Loucy (cell line): Measurements from ENCODE around the gene MAPRE3.

ENCODE experiments used
- H2AFZ ChIP-seq: fragments of 200-600 bp; sonication (generic); 2 replicates; pipeline ENCODE4 v1.6.0; 2016; ENCODE audit warnings: antibody characterized with exemption, mild to moderate bottlenecking, low read length, moderate library complexity
- H3F3A ChIP-seq: fragments of 200-600 bp; 2 replicates; pipeline ENCODE4 v1.6.0; 2016; ENCODE audit warnings: antibody characterized with exemption, low read depth, mild to moderate bottlenecking
- H3K27me3 ChIP-seq: fragments of 200-600 bp; sonication (generic); 2 replicates; pipeline ENCODE4 v1.6.1; 2014; ENCODE audit warnings: low read length, mild to moderate bottlenecking; ENCODE audit not compliant: insufficient read depth, poor library complexity, severe bottlenecking
- H3K36me3 ChIP-seq: fragments of 200-600 bp; sonication (generic); 2 replicates; pipeline ENCODE4 v1.6.1; 2016; ENCODE audit warnings: low read length; ENCODE audit not compliant: insufficient read depth
- H3K4me1 ChIP-seq: fragments of 200-600 bp; sonication (generic); 2 replicates; pipeline ENCODE4 v1.5.1; 2014; ENCODE audit warnings: low read length, mild to moderate bottlenecking; ENCODE audit not compliant: insufficient read depth, poor library complexity, severe bottlenecking
- H3K4me2 ChIP-seq: fragments of 200-600 bp; sonication (generic); 2 replicates; pipeline ENCODE4 v1.6.0; 2014; ENCODE audit warnings: antibody characterized with exemption, low read length, low read depth, mild to moderate bottlenecking; ENCODE audit not compliant: poor library complexity, severe bottlenecking
- H3K4me3 ChIP-seq: fragments of 200-600 bp; sonication (generic); 2 replicates; pipeline ENCODE4 v1.5.1; 2014; ENCODE audit warnings: low read length, mild to moderate bottlenecking, mixed read lengths; ENCODE audit not compliant: poor library complexity, severe bottlenecking
- H3K79me2 ChIP-seq: fragments of 200-600 bp; sonication (generic); 2 replicates; pipeline ENCODE4 v1.6.1; 2014; ENCODE audit warnings: low read length; ENCODE audit not compliant: insufficient read depth
- H3K9ac ChIP-seq: fragments of 200-600 bp; sonication (generic); 2 replicates; pipeline ENCODE4 v1.6.0; 2014; ENCODE audit warnings: mild to moderate bottlenecking, low read depth, low read length, moderate library complexity; ENCODE audit not compliant: poor library complexity, severe bottlenecking
- H3K9me2 ChIP-seq: fragments of 200-600 bp; sonication (generic); replicated peaks from 2 replicates; pipeline ENCODE4 v1.6.1; 2016; ENCODE audit warnings: low read depth, low read length, mixed read lengths
- H3K9me3 ChIP-seq: fragments of 200-600 bp; sonication (generic); 2 replicates; pipeline ENCODE4 v1.6.1; 2014; ENCODE audit warnings: mild to moderate bottlenecking, antibody characterized with exemption, low read length, low read depth; ENCODE audit not compliant: insufficient read depth
- H4K20me1 ChIP-seq: fragments of 200-600 bp; sonication (generic); 2 replicates; pipeline ENCODE4 v1.6.0; 2014; ENCODE audit warnings: antibody characterized with exemption, low read length, mild to moderate bottlenecking; ENCODE audit not compliant: insufficient read depth, poor library complexity, severe bottlenecking
- CTCF ChIP-seq: fragments of 200-600 bp; sonication (generic); conservative IDR thresholded peaks from 2 replicates; pipeline ENCODE4 v1.5.1; 2014; ENCODE audit warnings: mild to moderate bottlenecking, antibody characterized with exemption, low read length
- EZH2phosphoT487 ChIP-seq: fragments of 200-600 bp; IDR thresholded peaks from 2 replicates; pipeline ENCODE4 v1.6.1; 2018; ENCODE audit warnings: antibody characterized with exemption, mild to moderate bottlenecking, moderate library complexity, borderline replicate concordance

The MAPRE3 gene

GRCh38 chr2:26934985-26935384 lies 35.5 kb upstream of the MAPRE3 start:
- no peak overlapping the region for H2AFZ ChIP-seq
- no peak overlapping the region for H3K4me2 ChIP-seq
- no peaks in the 10 kb centered on the region for H3K9me2 ChIP-seq
- no peaks in the 10 kb centered on the region for H3K27me3 ChIP-seq
- no peaks in the 10 kb centered on the region for H3K9me3 ChIP-seq
- TF ChIP-seq EZH2phosphoT487 (no peak), CTCF (no peak)
- H3K36me3 ChIP-seq: no peaks in the 10 kb centered on the region
- H4K20me1 ChIP-seq: no peaks in the 10 kb centered on the region
- no peaks in the 10 kb centered on the region for H3K79me2 ChIP-seq
- no peaks in the 10 kb centered on the region for H3K4me1 ChIP-seq
- H3K4me3 ChIP-seq: no peak overlapping the region
- H3K9ac ChIP-seq: no peak overlapping the region
- no peaks in the 10 kb centered on the region for H3F3A ChIP-seq

- no peaks in the 10 kb centered on the region for H3K36me3 ChIP-seq
- no peaks in the 10 kb centered on the region for H3K4me1 ChIP-seq
- no peaks in the 10 kb centered on the region for H3K9me2 ChIP-seq
- H2AFZ ChIP-seq: no peak overlapping the region
- no peaks in the 10 kb centered on the region for H4K20me1 ChIP-seq
- H3K27me3 ChIP-seq: no peaks in the 10 kb centered on the region
- H3K79me2 ChIP-seq: no peaks in the 10 kb centered on the region
- no peak for TF ChIP-seq EZH2phosphoT487
- no peak for TF ChIP-seq CTCF
- H3K4me3 ChIP-seq: no peak overlapping the region
- H3K9me3 ChIP-seq: no peaks in the 10 kb centered on the region
- no peaks in the 10 kb centered on the region for H3F3A ChIP-seq
- H3K4me2 ChIP-seq: no peak overlapping the region
- no peak overlapping the region for H3K9ac ChIP-seq
Observed at GRCh38 chr2:26936855-26937254, 33.6 kb upstream of the MAPRE3 start.

GRCh38 chr2:26938399-26939118 lies 31.9 kb upstream of the MAPRE3 start:
- no peak overlapping the region for H3K4me3 ChIP-seq
- no peaks in the 10 kb centered on the region for H3K9me2 ChIP-seq
- no peaks in the 10 kb centered on the region for H3K79me2 ChIP-seq
- H3K9me3 ChIP-seq: no peaks in the 10 kb centered on the region
- H3K4me2 ChIP-seq: no peak overlapping the region
- no peaks in the 10 kb centered on the region for H3K27me3 ChIP-seq
- H3K36me3 ChIP-seq: no peaks in the 10 kb centered on the region
- no peaks in the 10 kb centered on the region for H3F3A ChIP-seq
- H3K9ac ChIP-seq: no peak overlapping the region
- H2AFZ ChIP-seq: no peak overlapping the region
- no peaks in the 10 kb centered on the region for H4K20me1 ChIP-seq
- no peaks in the 10 kb centered on the region for H3K4me1 ChIP-seq
- no peak for TF ChIP-seq EZH2phosphoT487
- TF ChIP-seq CTCF: no peak
